Endothelial cell of umbilical vein (primary cell): ENCODE data around the gene NKAIN4.

Experiments used
- CTCF ChIP-seq, 2 donors: IDR thresholded peaks; 1 replicate in 1 of 2; 2 replicates in 1 of 2; pipeline ENCODE4 v1.5.1; 2011; ENCODE audit warnings: low read length in 2 of 2, mild to moderate bottlenecking in 2 of 2, moderate library complexity in 2 of 2, control low read depth in 1 of 2, inconsistent platforms in 1 of 2, low read depth in 1 of 2; ENCODE audit not compliant: insufficient read depth in 1 of 2; ENCODE audit errors: extremely low read depth in 1 of 2
- MAX ChIP-seq: IDR thresholded peaks from 2 replicates; pipeline ENCODE4 v1.6.1; 2011; ENCODE audit not compliant: insufficient read depth, insufficient read length
- POLR2A ChIP-seq: IDR thresholded peaks from 2 replicates; pipeline ENCODE4 v1.6.1; 2012; ENCODE audit warnings: low read depth, mild to moderate bottlenecking, control low read depth, low read length
- POLR2AphosphoS5 ChIP-seq: IDR thresholded peaks from 2 replicates; pipeline ENCODE4 v1.6.1; 2012; ENCODE audit warnings: low read depth, mild to moderate bottlenecking, control low read depth, low read length, moderate library complexity; ENCODE audit not compliant: insufficient read depth

GRCh38 chr20:63214514-63214913 lies 39.7 kb downstream of the NKAIN4 start:
- TF ChIP-seq CTCF (IDR thresholded peaks at IDR 0.05; ENCODE audit: extremely low read depth in 1 of 2, insufficient read depth in 1 of 2, low read depth in 1 of 2, low read length in 2 of 2): no peak
- TF ChIP-seq POLR2AphosphoS5: no peak
- no peak for TF ChIP-seq POLR2A
- no peak for TF ChIP-seq MAX
